Panc1 (cell line): ENCODE data around the gene LRMDA.

Source experiments
- SIN3A ChIP-seq: IDR thresholded peaks from 2 replicates; pipeline ENCODE4 v1.6.1; 2012; ENCODE audit warnings: low read depth, mild to moderate bottlenecking, low read length, moderate library complexity, borderline replicate concordance; ENCODE audit not compliant: insufficient read depth
- TF ChIP-seq, protein P1 (sequence below): fragments of 450-650 bp; IDR thresholded peaks from 2 replicates; pipeline ENCODE4 v1.5.1; 2017; ENCODE audit warnings: mild to moderate bottlenecking

DNA sequence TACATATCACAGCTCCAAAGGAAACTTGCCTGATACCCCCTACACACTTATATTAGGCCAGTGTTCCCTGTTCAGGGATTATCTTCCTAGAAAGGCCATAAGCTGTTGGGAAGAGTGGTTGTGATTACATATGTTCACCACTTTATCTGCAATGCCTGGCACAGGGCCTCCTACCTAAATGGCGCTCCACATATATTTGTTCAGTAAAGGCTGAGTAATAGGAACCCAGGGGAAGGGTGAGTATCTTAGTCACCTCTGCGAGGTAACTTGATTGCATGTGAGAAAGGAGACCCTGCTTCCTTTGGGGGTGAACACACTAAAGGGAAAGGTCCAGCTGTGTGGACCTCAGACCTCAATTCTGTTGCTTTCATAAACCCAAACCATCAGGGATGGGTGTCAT is 896.0 kb downstream of the LRMDA start:
- no peak for TF ChIP-seq SIN3A
- TF ChIP-seq, protein P1, sequence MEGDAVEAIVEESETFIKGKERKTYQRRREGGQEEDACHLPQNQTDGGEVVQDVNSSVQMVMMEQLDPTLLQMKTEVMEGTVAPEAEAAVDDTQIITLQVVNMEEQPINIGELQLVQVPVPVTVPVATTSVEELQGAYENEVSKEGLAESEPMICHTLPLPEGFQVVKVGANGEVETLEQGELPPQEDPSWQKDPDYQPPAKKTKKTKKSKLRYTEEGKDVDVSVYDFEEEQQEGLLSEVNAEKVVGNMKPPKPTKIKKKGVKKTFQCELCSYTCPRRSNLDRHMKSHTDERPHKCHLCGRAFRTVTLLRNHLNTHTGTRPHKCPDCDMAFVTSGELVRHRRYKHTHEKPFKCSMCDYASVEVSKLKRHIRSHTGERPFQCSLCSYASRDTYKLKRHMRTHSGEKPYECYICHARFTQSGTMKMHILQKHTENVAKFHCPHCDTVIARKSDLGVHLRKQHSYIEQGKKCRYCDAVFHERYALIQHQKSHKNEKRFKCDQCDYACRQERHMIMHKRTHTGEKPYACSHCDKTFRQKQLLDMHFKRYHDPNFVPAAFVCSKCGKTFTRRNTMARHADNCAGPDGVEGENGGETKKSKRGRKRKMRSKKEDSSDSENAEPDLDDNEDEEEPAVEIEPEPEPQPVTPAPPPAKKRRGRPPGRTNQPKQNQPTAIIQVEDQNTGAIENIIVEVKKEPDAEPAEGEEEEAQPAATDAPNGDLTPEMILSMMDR = no peak
